HG03565 (cell line): ENCODE measurements around the gene HAUS7.

Source experiments
- ATAC-seq: cut with Tn5 transposase; IDR thresholded peaks from one replicate; pipeline ENCODE4 v1.9.1; 2021; ENCODE audit warnings: mild to moderate bottlenecking, moderate library complexity; ENCODE audit not compliant: unreplicated experiment

HAUS7 gene

DNA sequence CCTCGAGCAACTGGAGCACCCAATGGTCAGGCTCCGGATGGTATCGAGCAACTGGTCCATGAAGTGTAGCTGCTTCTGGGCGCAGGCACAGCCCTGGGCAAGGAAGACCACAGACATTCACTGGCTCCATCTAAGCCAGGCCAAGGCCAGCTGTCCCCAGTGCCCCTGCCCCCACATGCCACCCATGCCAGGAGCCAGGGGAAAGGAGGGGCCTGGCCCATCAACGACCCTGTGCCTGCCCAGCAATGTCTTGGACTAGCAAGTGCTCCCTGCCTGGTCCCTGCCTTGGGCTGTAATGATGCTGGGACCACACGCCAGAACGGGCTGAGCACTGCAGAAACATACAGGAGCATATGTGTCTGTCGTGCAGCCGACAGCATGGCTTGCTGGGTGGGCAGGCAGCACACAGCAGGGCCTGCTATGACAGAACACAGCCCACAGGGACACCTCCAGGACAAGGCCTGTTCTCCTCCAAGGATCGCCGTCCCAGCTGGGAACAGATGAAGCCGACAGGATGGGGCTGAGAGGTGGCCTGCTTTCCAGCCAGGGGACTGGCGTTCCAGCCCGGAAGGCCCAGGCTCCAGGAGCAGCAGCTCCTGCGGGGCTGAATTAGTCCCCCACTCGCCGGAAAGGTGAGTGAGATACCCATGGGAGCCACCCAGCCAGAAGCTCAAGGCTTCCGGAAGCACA, 13.1 kb downstream of the HAUS7 start:
- ATAC-seq = no peak

DNA sequence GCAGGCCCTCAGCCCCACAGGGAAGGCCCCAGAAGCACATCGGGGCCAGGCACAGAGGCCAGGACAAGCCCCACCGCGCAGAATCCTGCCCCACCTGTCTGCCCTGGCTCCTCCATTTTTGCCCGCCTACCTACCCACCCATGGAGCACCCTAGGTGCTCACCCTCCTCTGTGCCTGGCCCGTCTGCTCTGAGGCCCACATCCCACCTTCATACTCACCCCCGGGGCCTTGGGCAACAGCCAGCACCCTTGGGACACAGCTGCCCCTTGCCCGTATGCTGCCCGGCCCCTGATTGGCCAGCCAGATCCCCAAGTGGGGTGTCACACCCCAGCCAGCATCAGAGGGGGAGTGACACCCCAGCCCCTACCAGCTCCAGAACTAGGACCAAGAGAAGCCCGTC, 13.7 kb downstream of the HAUS7 start:
- no peak for ATAC-seq

DNA sequence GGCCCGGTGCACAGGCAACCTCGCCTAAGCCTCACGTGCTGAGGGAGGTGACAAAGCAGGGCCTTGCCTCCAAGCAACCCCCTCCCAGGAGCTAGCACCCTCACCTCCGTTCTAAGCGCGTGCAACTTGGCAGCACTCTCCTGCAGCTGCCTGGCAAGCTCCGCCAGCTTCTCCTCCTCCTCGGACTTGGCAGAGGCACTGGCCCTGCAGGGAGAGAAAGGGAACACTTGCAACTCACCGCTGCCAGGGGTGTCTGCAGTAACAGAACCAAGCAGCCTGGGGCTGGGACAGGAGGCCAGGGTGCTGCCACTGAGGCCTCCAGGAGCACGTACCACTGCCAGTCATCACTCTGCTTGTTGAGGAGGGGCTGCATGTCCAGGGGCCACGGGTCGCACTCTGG, 14.2 kb downstream of the HAUS7 start:
- no peak for ATAC-seq

DNA sequence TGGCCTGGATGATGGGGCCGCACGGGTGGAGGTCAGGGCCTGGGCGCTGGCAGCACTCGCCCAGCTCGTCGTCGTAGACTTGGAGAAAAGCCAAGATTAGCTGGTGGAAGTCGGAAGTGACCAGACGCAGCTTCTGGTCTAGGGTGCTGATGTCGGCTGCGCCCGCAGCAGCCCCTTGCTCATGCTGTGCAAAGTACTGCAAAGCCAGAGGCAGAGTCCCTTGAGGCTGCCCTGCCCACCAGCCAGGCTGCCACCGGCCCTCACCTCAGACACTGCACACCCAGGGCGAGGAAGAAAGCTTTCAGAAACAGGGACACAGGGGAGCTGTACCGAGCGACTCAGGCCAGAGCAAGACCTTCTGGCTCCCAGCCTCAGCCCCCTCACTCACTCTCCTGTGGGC, 14.8 kb downstream of the HAUS7 start:
- no peak for ATAC-seq

DNA sequence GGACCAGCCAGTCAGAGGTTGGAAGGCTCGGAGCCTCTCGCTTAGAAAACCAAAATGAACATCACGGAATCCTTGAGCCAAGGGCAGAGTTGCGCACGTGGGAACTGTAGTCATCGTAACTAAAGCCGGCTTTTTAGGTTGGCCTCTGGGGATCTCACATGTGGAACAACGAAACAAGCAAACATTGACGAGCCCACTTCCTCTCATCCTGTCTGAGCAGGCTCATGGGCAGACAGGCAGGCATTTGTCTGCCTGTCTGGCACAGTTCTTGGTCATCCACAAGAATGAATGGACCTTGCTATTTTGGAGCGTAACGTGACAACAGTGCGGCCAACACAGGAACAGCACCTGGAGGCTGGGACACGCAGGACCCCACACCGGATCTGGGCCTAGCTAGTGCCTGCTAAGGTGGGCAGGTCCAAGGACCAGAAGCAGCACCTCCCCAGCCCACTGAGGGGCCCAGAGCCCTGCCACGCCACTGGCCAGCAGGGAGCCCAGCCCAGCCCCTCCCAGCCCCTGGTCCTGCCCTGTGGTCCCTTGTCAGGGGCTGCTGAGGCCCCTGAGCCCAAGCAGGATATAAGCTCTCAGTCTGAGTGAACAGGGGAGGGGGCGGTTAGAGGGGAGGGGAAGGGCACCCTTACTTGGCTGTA, 15.3 kb downstream of the HAUS7 start:
- ATAC-seq = no peak

DNA sequence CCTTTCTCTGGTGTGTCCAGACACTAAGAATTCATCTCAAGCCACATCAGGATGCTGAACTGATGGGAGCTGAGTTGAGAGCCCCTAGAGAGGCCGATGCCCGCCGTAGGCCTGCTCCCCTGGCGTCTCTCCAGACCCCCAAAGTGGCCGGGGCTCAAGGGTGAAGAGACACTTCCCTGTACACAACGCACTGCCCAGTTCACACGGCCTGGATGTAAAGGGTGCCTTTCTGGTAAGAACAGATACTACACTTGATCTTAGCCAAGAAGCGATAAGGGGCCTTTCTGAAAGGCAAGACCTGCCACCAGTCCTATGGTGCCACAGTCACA, 19.5 kb downstream of the HAUS7 start:
- ATAC-seq = no peak

DNA sequence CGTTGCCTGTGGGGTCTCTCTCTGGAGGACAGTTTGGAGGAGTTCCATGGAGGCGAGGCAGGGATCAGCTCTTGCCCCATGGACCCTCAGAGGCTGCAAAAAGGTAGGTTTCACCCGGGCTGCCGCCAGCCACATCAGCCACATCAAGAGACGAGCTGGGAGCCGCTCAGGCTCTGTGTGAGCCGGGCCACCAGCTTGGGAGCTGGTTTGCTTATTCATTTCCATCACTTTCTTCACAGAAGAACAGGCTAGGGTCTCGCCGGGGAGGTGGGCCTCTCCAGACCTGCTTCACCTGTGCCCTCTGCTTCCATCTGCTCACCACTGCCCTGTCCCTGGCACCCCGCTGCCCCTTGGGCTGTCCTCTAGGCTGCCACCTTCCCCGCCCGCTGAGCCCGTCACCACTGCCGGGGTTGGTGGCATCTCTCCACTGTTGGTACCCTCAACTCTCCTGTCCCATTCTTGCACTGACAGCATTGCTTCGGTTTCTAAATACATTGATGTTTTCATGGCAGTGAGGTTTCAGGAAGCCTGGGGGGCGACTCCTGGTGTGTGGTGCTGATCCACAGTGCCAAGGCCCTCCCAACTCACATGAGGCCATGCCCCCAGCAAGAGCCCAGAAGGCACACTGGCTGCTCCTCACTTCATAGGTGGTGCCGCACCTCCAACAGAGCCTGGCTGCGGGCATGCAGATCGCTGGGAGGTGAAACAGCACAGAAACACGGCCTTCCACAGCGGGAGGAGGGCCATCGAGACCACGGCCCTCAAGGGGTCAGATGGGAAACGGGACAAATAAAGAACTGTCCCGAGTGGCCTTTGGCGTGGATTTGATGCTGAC, 20.0 kb downstream of the HAUS7 start:
- ATAC-seq = no peak

DNA sequence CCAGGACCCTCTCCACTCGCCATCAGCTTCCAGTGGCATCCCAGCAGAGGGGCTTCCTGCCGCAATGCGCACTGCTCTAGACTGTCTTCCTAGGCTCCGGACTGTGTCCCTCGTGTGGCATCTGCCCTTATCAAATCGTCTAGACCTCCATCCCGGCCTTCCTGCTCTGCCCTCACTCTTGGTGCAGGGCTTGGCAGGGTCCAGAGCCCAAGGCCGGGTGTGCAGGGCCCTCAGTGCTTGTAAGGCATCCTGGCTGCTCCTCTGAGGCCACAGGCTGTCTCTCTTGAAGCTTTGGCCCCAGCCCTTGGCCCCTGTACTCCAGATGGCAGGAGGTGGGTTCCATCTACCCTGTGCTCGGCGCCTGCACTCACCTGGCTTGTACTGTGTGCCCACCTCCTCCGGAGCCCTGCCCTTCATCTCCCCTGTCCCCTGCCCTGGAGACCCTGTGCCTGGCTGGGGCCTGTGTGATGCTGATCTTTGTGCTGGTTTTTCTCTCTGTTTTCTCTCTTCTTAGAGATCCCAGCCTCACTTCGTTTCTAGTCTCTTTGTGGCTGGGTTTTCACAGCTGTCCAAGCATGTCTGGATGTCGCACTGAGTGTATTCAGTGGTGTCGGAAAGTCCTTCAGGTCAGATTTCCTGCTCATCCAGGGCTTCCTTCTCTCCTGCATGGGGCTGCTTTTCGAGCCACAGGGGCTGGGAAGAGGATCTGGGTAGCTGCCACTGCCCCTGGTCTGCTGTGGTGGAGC, 20.8 kb downstream of the HAUS7 start:
- no peak for ATAC-seq

DNA sequence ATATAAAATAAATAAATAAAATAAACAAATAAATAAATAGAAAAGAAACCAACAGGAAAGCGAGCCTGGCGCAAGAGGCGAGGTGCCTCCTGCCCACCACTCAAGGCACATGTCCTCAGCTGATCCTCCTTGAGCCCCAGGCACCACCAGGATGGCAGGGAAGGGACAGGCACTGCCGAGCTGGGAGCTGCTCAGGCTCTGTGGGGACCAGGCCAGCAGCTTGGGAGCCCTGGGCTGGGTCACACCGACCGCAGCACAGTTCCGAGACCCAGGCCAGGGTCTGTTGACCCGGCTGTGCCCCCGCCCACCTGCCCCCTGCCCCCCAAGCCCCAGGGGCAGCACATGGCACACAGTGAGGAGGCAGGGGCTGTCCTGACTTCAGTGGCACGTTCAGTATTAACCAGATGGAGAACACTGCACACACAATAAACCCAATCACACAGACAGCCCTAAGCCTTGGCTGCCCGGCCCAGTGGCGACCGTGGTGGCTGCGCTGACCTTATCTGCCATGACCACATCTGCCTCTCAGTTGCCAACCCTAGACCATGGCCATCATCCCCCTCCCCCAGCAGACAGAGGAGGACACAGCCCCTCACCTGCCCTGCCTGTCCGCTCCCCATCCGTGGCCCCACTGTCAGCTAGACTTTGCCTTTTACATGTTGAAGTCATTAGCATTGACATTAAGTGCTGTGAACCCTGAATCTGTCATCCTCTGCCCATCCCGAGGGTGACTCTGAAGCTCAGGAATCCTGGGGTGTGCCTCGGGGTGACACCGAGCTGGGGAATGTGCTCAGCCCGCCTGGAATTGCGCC, 21.6 kb downstream of the HAUS7 start:
- ATAC-seq = no peak

DNA sequence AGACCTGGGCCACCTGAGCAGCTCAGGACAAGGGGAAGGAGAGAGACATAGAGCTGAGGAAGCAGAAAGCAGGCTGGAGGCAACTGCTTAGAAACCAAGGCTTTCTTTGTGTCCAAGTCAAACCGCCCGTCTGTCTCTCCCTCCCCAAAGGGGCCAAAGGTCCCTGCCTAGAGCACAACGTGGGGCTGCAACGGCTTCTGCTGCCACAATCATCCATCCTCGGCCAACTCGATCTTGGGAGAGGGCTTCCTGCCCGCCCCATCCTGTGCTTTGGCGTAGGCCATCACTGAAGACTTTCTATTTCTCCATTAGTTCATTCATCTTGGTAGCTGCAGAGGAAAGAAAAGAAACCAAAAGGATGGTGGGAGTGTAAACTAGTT, 22.8 kb downstream of the HAUS7 start:
- no peak for ATAC-seq

DNA sequence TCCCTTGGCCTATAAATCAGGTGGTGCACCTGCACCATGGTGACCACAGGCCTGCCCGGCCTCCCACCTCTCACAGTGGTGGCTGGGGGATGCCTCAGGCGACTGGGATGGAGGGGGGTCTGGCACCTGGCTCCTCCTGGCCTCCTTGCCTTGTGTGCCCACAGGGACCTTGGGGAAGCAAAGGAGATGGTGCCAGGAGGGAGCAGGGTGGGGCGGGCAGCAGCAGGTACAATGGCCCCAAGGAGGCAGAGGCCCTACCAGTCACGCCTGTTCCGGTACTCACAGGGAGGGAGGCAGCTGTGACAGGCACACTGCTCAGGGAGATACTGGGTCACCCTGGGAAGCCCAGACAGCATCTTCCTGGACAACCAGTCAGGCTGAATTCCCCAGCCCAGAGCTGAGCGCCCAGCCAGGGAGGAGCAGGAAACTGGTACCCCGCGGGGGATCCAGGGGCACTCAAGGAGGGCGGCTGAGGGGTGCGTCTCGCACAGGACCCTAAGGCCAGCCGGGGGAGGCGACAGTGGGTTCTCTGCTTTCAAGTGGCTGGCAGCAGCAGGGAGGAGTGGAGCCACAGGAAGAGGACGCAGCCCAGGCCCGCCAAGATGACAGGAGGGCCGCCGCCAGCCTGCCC, 23.3 kb downstream of the HAUS7 start:
- no peak for ATAC-seq

DNA sequence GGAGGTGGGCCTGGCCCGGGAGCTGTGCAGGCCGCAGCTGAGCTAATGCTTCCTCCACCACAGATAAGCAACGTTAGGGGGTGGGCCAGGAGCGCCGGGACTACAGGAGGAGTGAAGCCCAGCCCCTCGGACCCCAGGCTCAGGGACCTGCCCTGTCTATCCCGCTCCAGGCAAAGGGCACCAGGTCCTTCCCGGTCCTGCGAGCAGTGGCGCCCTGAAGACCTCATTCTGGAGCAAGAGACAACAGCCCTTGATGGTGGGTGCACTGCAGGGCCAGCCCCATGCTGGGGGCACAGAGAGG, 23.8 kb downstream of the HAUS7 start:
- ATAC-seq = no peak

DNA sequence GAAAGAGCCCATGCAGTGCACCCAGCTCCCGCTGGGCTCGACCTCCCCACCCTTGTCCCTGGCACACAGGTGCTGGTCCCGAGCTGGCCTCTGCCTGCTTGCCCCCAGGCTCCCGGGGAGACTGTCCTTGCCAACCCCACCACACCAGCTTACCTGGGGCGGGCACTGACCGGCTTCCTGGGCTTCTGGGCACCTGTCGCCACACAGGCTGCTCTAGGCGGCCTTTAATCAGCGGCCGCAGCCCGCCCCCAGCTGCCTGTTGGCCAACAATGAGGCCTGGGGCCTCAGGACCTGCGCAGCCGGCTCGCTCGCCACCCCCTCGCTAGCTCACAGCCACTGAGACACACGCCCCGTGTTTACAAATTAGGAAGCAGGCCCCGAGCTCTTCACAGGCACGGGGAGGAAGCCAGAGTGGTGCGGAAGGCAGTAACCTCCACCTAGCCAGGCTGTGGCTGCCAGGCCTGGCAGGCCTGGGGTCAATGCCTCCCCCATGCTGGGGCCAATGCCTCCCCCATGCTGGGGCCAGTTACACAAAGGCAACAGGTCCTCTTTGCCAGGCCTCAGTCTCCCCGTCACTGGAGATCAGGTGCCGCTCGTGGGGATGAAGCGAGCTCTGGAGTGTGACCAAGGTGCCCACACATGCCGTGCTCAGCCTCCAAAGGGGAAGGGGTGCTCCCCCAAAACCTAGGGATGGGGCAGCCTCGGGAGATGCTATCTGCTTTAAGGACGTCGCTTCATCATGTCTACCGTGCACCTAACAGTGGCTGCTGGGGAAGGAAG, 24.3 kb downstream of the HAUS7 start, which contains the start of gene TREX2:
Gene TREX2, minus strand, starts transcription at position 201 of the 780 bp plus-strand sequence. CDS start 626 bp downstream, outside the sequence.
- no peak for ATAC-seq

DNA sequence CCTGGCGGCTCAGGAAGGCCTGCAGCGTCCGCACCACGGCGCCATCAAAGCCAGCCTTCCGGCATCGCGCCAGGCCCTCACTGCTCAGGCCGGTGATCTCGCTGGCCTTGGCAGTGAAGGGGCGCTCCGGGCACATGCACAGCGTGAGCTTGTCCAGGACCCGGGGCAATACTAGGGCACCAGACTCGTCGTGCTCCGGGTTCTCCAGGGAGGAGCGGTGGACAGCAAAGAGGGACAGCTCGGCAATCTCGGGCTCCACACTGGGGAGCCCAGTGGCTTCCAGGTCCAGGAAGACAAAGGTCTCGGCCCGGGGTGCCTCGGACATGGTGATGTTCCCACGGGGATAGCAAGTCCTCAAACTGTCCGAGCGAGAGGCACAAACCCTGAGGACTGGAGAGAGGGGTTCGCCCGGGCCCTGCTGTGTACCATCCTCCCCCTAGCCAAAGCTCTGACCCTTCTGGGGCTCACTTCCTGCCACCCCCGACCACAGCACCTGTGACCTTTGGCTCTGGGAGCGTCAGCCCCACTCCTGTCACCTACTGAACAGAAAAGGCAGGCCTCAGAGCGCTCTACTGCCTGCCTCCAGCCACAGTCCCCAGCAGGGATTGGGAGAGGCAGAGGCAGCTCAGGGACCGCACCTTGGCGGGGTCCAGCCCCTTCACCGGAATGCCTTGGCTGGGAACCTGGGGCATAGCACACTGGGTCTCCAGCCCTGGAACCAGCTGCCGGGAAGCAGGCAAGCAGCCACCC, 25.1 kb downstream of the HAUS7 start:
- ATAC-seq = no peak

DNA sequence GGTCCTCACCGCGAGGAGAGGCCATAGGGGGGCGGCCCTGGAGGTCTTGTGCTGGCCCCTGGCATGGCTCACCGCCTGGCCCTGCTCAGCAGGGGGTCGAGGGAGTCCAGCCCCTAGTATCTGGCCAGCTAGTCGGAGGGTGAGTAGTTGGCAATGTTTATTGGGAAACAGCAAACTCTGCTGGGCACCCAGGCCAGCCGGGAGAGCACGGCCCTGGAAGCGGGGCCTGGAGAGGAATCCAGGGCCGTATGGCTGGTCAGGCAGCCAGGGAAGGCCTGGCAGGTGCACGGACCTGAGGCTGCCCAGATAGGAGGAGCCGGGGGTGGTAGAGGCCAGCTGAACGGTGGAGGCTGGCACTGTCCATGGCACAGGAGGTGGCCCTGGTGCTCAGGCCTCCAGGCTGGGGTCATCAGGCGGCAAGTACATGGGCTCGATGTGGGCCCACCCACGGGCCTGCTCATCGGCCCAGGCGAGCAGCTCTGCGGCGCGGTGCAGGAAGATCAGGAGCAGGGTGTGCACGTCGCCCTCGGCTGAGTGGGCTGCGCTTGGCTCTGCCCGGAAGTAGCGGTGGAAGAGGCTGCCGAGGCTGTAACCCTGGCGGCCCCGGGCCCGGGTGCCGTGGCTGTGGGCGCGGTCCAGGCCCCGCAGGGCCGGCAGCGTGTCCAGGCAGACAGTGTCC, 25.9 kb downstream of the HAUS7 start:
- ATAC-seq = no peak

DNA sequence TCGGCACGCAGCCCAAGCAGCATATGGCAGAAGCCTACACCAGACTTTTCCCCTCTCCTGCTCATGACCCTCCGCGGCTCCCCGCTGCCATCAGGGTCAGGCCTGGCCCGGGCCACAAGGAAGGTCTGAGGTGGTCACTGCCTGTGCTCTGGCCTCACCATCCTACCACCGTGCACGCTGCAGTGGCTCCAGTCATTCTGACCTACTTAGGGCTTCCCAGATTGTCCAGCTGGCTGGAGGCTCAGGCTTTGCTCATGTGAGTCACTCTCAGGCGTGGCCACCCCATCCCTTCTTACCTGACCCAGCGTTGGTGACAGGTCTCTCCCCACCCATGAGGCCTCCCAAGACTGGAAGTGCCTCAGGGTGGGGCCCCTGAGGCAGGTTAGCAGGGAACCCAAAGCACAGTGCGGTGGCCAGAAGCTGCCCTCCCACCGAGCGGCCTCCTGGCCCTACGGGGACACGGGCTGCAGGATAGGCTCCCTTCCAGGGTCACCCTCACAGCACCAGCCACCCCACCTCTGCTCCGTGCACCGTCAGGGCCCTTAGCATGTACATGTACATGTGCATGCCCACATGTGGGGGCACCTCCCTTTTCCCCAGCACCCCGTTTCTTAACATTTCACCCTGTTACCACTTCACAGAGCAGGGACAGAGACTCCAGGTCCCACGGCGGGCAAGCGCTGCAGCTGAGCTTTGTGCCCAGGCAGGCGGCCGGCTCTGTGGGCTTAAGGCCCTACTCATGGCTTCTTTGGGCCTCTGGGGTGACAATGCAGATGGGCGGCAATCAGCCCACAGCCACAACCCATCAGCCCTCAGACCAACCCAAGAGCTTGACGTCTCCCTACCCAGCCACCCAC, 26.7 kb downstream of the HAUS7 start:
- ATAC-seq = no peak

DNA sequence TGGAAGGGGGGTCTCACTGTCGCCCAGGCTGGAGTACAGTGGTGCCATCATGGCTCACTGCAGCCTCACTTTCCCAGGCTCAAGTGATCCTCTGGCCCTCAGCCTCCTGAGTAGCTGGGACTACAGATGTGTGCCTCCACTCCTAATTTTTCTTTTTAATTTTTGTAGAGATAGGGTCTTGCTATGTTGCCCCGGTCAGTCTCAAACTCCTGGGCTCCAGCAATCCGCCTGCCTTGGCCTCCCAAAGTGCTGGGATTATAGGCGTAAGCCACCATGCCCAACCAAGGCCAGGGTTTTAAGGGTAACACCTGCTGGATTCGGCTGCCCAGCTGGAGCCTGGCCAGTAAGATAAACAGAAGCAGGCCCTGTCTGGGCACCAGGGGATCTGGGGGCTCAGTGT, 27.9 kb downstream of the HAUS7 start:
- ATAC-seq = no peak
